Prostate gland (tissue), 2 donors: ENCODE measurements around the gene TMEM266. TPM values are rescaled to one million over a fixed set of nuclear protein-coding genes. Genes with fewer than 3 reads are reported as not detected.

Experiments
- DNase-seq: peaks from one replicate; pipeline ENCODE4 v3.0.0-alpha.2; 2019; ENCODE audit warnings: low spot score
- H3K27ac ChIP-seq, 2 donors: fragments of 200-600 bp; sonication (generic); 2 replicates each; pipeline ENCODE4 v1.5.1; 2017 to 2019
- H3K27me3 ChIP-seq: fragments of 200-600 bp; sonication (generic); replicated peaks from 2 replicates; pipeline ENCODE4 v1.5.1; 2019; ENCODE audit not compliant: insufficient read depth
- H3K36me3 ChIP-seq, 2 donors: fragments of 200-600 bp; sonication (generic); 1 replicate in 1 of 2; 2 replicates in 1 of 2; pipeline versions ENCODE4 v1.5.1 to v1.8.1; 2017 to 2019
- H3K4me1 ChIP-seq: fragments of 200-600 bp; sonication (generic); replicated peaks from 2 replicates; pipeline ENCODE4 v1.5.1; 2019
- H3K4me3 ChIP-seq, 2 donors: fragments of 200-600 bp; sonication (generic); 2 replicates each; pipeline ENCODE4 v1.5.1; 2017 to 2019
- H3K9me3 ChIP-seq: fragments of 200-600 bp; sonication (generic); 2 replicates; pipeline ENCODE4 v1.5.1; 2017
- POLR2A ChIP-seq: fragments of 450-650 bp; IDR thresholded peaks from one replicate; pipeline ENCODE4 v1.6.1; 2016; ENCODE audit warnings: antibody characterized with exemption, mild to moderate bottlenecking
- POLR2AphosphoS5 ChIP-seq: sonication (generic); formaldehyde crosslinking; IDR thresholded peaks from one replicate; pipeline ENCODE4 v1.6.1; 2017; ENCODE audit warnings: antibody characterized with exemption
- WGBS: methylation state at CpG from one replicate; pipeline ENCODE4 v1.1.5; 2018; 5-methylcytosine and 5-hydroxymethylcytosine counted together
- intact Hi-C: fragments of 100-400 bp; cut with DNase I; formaldehyde crosslinking; loops from one replicate; pipeline ENCODE4 v1.14.2; 2022
- total RNA-seq, 2 donors: library from RNA; depleted of rRNA; stranded (reverse); fragments of >200 nt; gene quantifications; one replicate each; pipeline ENCODE4 v1.1.0, GENCODE V29; 2016
- TF ChIP-seq, protein P1 (sequence below), 4 experiments: fragments of 200-600 bp in 2 of 4; fragments of 450-650 bp in 2 of 4; sonication (generic) in 2 of 4; IDR thresholded peaks; 1 replicate in 3 of 4; 2 replicates in 1 of 4; pipeline ENCODE4 v1.5.1; 2016 to 2019; ENCODE audit warnings: antibody characterized with exemption in 4 of 4, mild to moderate bottlenecking in 2 of 4, moderate library complexity in 2 of 4

TMEM266 gene
- total RNA-seq, 2 donors from 2014 or later = 5.9 to 6.0 TPM

DNA sequence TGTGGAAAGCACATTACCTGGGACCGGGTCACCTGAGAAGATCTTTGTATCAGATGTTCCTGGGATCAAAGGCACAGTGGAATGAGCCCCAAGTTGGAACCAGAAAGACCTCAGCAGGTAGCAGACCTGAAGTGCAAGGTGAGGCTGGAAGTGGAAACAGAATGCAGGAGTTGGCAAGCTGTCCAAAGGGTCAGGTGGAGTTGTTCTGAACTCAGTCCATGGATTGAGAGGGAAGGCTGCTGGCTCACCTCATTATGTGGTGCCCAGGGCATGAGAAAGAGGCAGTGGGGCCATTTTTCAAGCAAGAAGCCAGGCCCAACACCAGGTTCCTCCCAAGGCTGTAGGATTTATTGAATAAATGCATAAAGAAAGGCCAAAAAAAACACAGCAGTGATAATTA, 49.3 kb downstream of the TMEM266 start:
- H3K9me3 ChIP-seq = no peaks in the 10 kb centered on the region
- WGBS = 65% methylated on average over 1 of the region's 1 CpG
- intact Hi-C loops = no loop called here
- H3K27me3 ChIP-seq = no peaks in the 10 kb centered on the region
- no peak overlapping the region for H3K4me3 ChIP-seq
- DNase-seq = no peak
- H3K4me1 ChIP-seq = no peaks in the 10 kb centered on the region
- H3K36me3 ChIP-seq = no peaks in the 10 kb centered on the region
- TF ChIP-seq, protein P1, sequence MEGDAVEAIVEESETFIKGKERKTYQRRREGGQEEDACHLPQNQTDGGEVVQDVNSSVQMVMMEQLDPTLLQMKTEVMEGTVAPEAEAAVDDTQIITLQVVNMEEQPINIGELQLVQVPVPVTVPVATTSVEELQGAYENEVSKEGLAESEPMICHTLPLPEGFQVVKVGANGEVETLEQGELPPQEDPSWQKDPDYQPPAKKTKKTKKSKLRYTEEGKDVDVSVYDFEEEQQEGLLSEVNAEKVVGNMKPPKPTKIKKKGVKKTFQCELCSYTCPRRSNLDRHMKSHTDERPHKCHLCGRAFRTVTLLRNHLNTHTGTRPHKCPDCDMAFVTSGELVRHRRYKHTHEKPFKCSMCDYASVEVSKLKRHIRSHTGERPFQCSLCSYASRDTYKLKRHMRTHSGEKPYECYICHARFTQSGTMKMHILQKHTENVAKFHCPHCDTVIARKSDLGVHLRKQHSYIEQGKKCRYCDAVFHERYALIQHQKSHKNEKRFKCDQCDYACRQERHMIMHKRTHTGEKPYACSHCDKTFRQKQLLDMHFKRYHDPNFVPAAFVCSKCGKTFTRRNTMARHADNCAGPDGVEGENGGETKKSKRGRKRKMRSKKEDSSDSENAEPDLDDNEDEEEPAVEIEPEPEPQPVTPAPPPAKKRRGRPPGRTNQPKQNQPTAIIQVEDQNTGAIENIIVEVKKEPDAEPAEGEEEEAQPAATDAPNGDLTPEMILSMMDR (IDR thresholded peaks at IDR 0.05) = no peak
- TF ChIP-seq POLR2A (no peak), POLR2AphosphoS5 (no peak)
- no peak overlapping the region for H3K27ac ChIP-seq

DNA sequence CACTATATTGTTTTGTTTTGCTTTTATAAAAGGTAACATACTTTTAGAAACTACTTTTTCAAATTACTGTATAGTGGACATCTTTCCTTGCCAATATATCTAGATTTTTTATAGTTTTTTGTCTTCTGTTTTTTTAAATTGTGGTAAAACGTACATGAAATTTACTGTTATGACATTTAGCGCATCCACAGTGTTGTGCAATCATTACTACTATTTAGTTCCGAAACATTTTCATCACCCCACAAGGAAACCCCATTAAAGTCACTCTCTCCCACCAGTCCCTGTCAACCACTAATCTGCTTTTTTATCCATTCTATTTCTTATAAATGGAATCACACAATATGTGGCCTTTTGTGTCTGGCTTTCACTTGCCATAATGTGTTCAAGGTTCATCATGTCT, 54.8 kb downstream of the TMEM266 start:
- no peaks in the 10 kb centered on the region for H3K27me3 ChIP-seq
- no peak for DNase-seq
- no peak overlapping the region for H3K27ac ChIP-seq
- no peaks in the 10 kb centered on the region for H3K9me3 ChIP-seq
- no peaks in the 10 kb centered on the region for H3K4me1 ChIP-seq
- no peaks in the 10 kb centered on the region for H3K36me3 ChIP-seq
- intact Hi-C loops = no loop called here
- H3K4me3 ChIP-seq = no peak overlapping the region
- TF ChIP-seq POLR2A (no peak), POLR2AphosphoS5 (no peak)
- TF ChIP-seq, protein P1 (IDR thresholded peaks at IDR 0.05) = no peak
- WGBS = 80% methylated on average over 3 of the region's 3 CpGs

DNA sequence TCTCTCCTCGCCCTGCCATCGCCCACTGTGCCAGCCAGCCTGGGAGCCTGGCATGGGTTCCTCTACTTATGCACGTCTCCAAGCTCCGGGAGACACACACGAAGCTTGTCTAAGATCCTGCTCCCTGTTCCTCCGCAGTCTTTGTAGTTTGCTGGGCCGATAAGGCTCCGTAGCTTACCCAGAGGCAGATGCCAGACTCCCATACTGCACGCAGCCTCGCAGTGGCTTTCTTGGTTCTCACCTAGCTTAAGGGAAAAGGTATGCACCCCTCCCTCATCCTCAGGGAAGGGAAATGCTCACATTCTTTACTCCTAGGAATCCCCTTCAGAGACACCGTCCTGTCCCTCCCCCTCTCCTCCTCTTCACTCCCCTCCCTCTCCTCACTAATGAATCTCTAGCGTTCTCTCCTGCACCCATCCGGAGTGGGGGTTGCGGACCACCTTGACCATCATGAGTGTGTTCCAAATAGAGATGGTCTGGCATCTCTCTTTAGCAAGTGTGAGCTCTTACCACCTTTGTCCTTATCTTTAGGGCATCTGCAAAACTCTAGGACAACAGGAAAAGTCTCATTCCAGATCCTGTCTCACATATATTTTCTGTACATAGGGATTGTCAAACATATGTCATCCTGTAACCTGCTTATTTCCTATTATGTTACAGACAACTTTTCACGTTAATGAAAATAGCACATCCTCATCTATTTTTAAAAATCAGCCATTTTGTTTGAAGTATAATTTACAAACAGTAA, 56.5 kb downstream of the TMEM266 start:
- no peak overlapping the region for H3K4me3 ChIP-seq
- intact Hi-C loops = no loop called here
- WGBS = 34% methylated on average over 15 of the region's 15 CpGs
- TF ChIP-seq, protein P1 (IDR thresholded peaks at IDR 0.05) = no peak
- TF ChIP-seq POLR2AphosphoS5 = no peak
- no peak for TF ChIP-seq POLR2A
- H3K4me1 ChIP-seq = no peaks in the 10 kb centered on the region
- no peaks in the 10 kb centered on the region for H3K9me3 ChIP-seq
- DNase-seq = no peak
- H3K36me3 ChIP-seq = no peaks in the 10 kb centered on the region
- H3K27me3 ChIP-seq = no peaks in the 10 kb centered on the region
- H3K27ac ChIP-seq = no peak overlapping the region

DNA sequence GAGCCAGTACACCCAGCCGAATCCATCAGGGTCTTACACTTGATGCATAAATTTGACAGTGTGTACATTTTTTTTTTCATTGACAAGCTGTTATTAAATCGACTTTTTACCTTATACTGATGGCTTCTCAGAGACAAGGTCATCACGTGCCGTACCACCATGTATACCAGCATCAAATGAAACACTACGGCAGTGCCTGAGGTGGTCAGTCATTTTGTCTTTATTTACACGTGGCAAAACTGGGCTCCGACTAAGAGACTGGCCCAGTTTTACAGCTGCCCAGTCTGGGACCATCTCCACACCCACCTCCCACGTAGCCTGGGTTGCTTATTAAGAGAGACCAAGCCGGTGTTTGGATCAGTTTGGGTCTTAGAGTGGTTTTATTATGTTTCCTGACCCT, 57.4 kb downstream of the TMEM266 start:
- H3K27me3 ChIP-seq = no peaks in the 10 kb centered on the region
- H3K9me3 ChIP-seq = no peaks in the 10 kb centered on the region
- no peak overlapping the region for H3K27ac ChIP-seq
- no peaks in the 10 kb centered on the region for H3K36me3 ChIP-seq
- TF ChIP-seq POLR2AphosphoS5 (no peak), POLR2A (no peak)
- TF ChIP-seq, protein P1 (IDR thresholded peaks at IDR 0.05) = no peak
- no peak overlapping the region for H3K4me3 ChIP-seq
- WGBS = 92% methylated on average over 9 of the region's 9 CpGs
- H3K4me1 ChIP-seq = no peaks in the 10 kb centered on the region
- intact Hi-C loops = no loop called here
- DNase-seq = no peak

DNA sequence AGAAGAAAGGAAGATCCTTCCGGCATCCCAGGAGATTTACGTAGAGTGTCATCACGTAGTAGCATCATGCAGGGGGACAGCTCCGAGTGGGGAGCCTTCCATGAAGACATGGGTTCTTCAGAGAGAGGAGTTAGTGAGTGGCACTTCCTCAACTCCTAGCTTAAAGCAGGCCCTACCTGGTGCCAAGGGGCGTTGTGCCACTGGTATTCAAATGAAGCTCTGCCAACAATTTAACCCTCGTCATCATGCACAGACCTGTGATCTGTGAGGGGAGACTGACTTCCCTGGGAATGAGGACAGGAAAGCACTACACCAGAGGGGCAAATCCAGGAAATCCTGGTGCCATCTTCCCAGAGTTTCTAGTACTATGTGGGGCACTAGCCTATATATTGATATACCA, 59.0 kb downstream of the TMEM266 start:
- no peak for DNase-seq
- TF ChIP-seq, protein P1 (IDR thresholded peaks at IDR 0.05) = no peak
- no peaks in the 10 kb centered on the region for H3K4me1 ChIP-seq
- no peak overlapping the region for H3K4me3 ChIP-seq
- no peak overlapping the region for H3K27ac ChIP-seq
- H3K27me3 ChIP-seq = no peaks in the 10 kb centered on the region
- intact Hi-C loops = no loop called here
- WGBS = 63% methylated on average over 6 of the region's 6 CpGs
- no peaks in the 10 kb centered on the region for H3K36me3 ChIP-seq
- H3K9me3 ChIP-seq = no peaks in the 10 kb centered on the region
